ENCODE data around the gene LRRC8B.

- TF ChIP-seq CTCF (IDR thresholded peaks at IDR 0.05) (no peak), ZBTB43 (CRISPR knock-in tag; IDR thresholded peaks at IDR 0.05) (no peak), ATF2 (CRISPR knock-in tag; IDR thresholded peaks at IDR 0.05; ENCODE audit: borderline replicate concordance, low read depth) (no peak), JAZF1 (CRISPR knock-in tag; IDR thresholded peaks at IDR 0.05) (no peak), IRF2 (CRISPR knock-in tag; IDR thresholded peaks at IDR 0.05; ENCODE audit: borderline replicate concordance, low read depth) (no peak), MLX (CRISPR knock-in tag; IDR thresholded peaks at IDR 0.05) (no peak), FOXJ3 (CRISPR knock-in tag; IDR thresholded peaks at IDR 0.05; ENCODE audit: borderline replicate concordance) (no peak), ESRRA (CRISPR knock-in tag; IDR thresholded peaks at IDR 0.05; ENCODE audit: borderline replicate concordance) (no peak), ZBTB21 (CRISPR knock-in tag; IDR thresholded peaks at IDR 0.05; ENCODE audit: borderline replicate concordance) (no peak)
Measured at GRCh38 chr1:89567797-89568196, 43.2 kb downstream of the LRRC8B start.

Data from WTC11 (cell line).